Posterior cingulate gyrus (tissue), 11 donors: ENCODE data around the gene MUC5AC.
A peak's percentile ranks its signal among the peaks of the same experiment; 100 is the strongest.
"Not testable (repeated sequence)": the region's sequence is repeated elsewhere in the genome, so short reads cannot be mapped to it uniquely, and the experiment has no call there.

ENCODE experiments used
- DNase-seq, 10 donors: peaks; one replicate each; pipeline versions ENCODE4 v3.0.0 to v3.0.0-alpha.2; 2020 to 2021; ENCODE audit warnings: mixed read lengths in 3 of 10
- intact Hi-C: fragments of 100-400 bp; cut with DNase I; formaldehyde crosslinking; loops from one replicate; pipeline ENCODE4 v1.15.1; 2023

Gene MUC5AC

GRCh38 chr11:1173396-1173795 is 15.6 kb downstream of the MUC5AC start:
- intact Hi-C loops, DNase-seq: not testable (repeated sequence)

GRCh38 chr11:1174441-1175370 is 17.0 kb downstream of the MUC5AC start:
- intact Hi-C loops = no loop called here
- peak in 4 of 10 donors; percentile 20 to 76 (median 66) for DNase-seq

GRCh38 chr11:1175461-1176223 is 17.9 kb downstream of the MUC5AC start:
- DNase-seq = peak in 1 of 10 donors; percentile 56
- intact Hi-C loops = no loop called here

- peak in 4 of 10 donors; percentile 23 to 69 (median 63) for DNase-seq
- intact Hi-C loops = no loop called here
Measured at GRCh38 chr11:1176224-1177019, 18.7 kb downstream of the MUC5AC start.

- DNase-seq = peak in 5 of 10 donors; percentile 3 to 64 (median 52)
- intact Hi-C loops = no loop called here
Measured at GRCh38 chr11:1177020-1177770, 19.4 kb downstream of the MUC5AC start.

GRCh38 chr11:1177771-1178090 is 20.0 kb downstream of the MUC5AC start:
- DNase-seq = peak in 4 of 10 donors; percentile 5 to 76 (median 38)
- intact Hi-C loops = no loop called here

- DNase-seq = peak in 5 of 10 donors; percentile 6 to 84 (median 58)
- intact Hi-C loops = no loop called here
Measured at GRCh38 chr11:1178201-1178885, 20.6 kb downstream of the MUC5AC start.

- DNase-seq = peak in 4 of 10 donors; percentile 4 to 79 (median 40)
- intact Hi-C loops = no loop called here
Measured at GRCh38 chr11:1178906-1179305, 21.2 kb downstream of the MUC5AC start.

GRCh38 chr11:1179641-1180040 is 21.9 kb downstream of the MUC5AC start:
- intact Hi-C loops = no loop called here
- peak in 4 of 10 donors; percentile 19 to 68 (median 48) for DNase-seq

- DNase-seq = peak in 3 of 10 donors; percentile 14 to 63 (median 61)
- intact Hi-C loops = no loop called here
Measured at GRCh38 chr11:1180171-1180570, 22.4 kb downstream of the MUC5AC start.

- intact Hi-C loops = no loop called here
- peak in 3 of 10 donors; percentile 9 to 76 (median 52) for DNase-seq
Measured at GRCh38 chr11:1180947-1181391, 23.2 kb downstream of the MUC5AC start.

DNA sequence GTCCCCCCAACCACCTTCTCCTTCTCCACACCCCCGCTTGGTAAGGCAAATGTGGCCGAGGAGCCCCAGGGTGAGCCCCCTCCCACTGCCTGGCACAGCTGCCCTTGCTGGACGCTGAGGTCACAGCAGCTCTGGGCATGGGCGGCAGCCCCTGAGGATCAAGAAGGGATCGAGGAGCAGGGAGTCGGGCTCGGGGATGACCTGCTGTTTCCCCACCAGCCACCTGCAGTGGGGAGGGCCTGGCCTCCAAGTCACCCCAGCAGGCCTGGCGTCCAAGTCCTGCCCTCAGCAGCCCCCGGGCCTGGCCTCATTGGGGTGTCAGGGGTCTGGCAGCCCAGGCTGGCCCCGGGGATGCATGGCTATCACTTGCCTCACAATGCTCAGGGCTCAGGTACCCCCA is 23.7 kb downstream of the MUC5AC start:
- intact Hi-C loops = no loop called here
- peak in 2 of 10 donors; percentile 50 to 71 for DNase-seq

- intact Hi-C loops = no loop called here
- peak in 3 of 10 donors; percentile 21 to 80 (median 67) for DNase-seq
Measured at GRCh38 chr11:1181853-1182535, 24.2 kb downstream of the MUC5AC start.

- DNase-seq = peak in 2 of 10 donors; percentile 28 to 44
- intact Hi-C loops = not testable (repeated sequence)
Measured at GRCh38 chr11:1184139-1184538, 26.4 kb downstream of the MUC5AC start.

GRCh38 chr11:1188451-1189130 is 30.8 kb downstream of the MUC5AC start:
- DNase-seq = peak in 3 of 10 donors; percentile 18 to 68 (median 68)
- intact Hi-C loops = not testable (repeated sequence)

GRCh38 chr11:1189816-1190215 is 32.1 kb downstream of the MUC5AC start:
- peak in 3 of 10 donors; percentile 6 to 58 (median 33) for DNase-seq
- intact Hi-C loops = not testable (repeated sequence)

GRCh38 chr11:1191786-1192470 is 34.2 kb downstream of the MUC5AC start:
- DNase-seq = peak in 2 of 10 donors; percentile 42 to 63
- intact Hi-C loops = not testable (repeated sequence)
